ENCODE data around the gene OR12D1.

Gene OR12D1

GRCh38 chr6:29451471-29452193 lies 36.9 kb downstream of the OR12D1 start:
- TF ChIP-seq FOXP2 (optimal IDR thresholded peaks at IDR 0.05; ENCODE audit: control extremely low read depth, extremely low read length, insufficient read depth) = no peak
- no peak for TF ChIP-seq POLR2AphosphoS5 (IDR thresholded peaks at IDR 0.05; ENCODE audit: borderline replicate concordance, low read depth, low read length)
- TF ChIP-seq EZH2 (IDR thresholded peaks at IDR 0.05) = no peak
- no peaks in the 10 kb centered on the region for H3K36me3 ChIP-seq (ENCODE audit: insufficient read depth, low read length)
- H3K9ac ChIP-seq (ENCODE audit: insufficient read length) = no peak overlapping the region
- H3K4me3 ChIP-seq = no peak overlapping the region
- no peak overlapping the region for H3K27ac ChIP-seq
- no peak for DNase-seq (ENCODE audit: low read depth, low spot score)
- H3K9me3 ChIP-seq (ENCODE audit: low read depth, low read length) = no peaks in the 10 kb centered on the region

- TF ChIP-seq POLR2AphosphoS5 (IDR thresholded peaks at IDR 0.05; ENCODE audit: borderline replicate concordance, low read depth, low read length) (no peak), FOXP2 (optimal IDR thresholded peaks at IDR 0.05; ENCODE audit: control extremely low read depth, extremely low read length, insufficient read depth) (no peak), EZH2 (IDR thresholded peaks at IDR 0.05) (no peak)
- no peak within 1 kb of the TSS for H3K4me3 ChIP-seq
- no peak for DNase-seq (ENCODE audit: low read depth, low spot score)
- H3K9ac ChIP-seq (ENCODE audit: insufficient read length) = no peak within 1 kb of the TSS
- no peak within 1 kb of the TSS for H3K27ac ChIP-seq
- H3K9me3 ChIP-seq (ENCODE audit: low read depth, low read length) = no peaks in the 10 kb centered on the region
- H3K36me3 ChIP-seq (ENCODE audit: insufficient read depth, low read length) = no peaks in the 10 kb centered on the region
Observed at GRCh38 chr6:29456971-29457370, 42.2 kb downstream of the OR12D1 start, which contains the start of the genes OR11A1 and OR2H1. Gene OR11A1, minus strand, starts transcription at chr6:29457071. Its CDS starts 29,430 bp downstream, at chr6:29427641. Gene OR2H1, plus strand, starts transcription at chr6:29457155. Its CDS starts 4,615 bp downstream, at chr6:29461770.

GRCh38 chr6:29461021-29461814 lies 46.5 kb downstream of the OR12D1 start:
- Histone ChIP-seq H3K9ac (ENCODE audit: insufficient read length) (no peak overlapping the region), H3K4me3 (no peak overlapping the region), H3K27ac (no peak overlapping the region), H3K9me3 (ENCODE audit: low read depth, low read length) (no peaks in the 10 kb centered on the region), H3K36me3 (ENCODE audit: insufficient read depth, low read length) (no peaks in the 10 kb centered on the region)
- no peak for DNase-seq (ENCODE audit: low read depth, low spot score)
- TF ChIP-seq FOXP2 (optimal IDR thresholded peaks at IDR 0.05; ENCODE audit: control extremely low read depth, extremely low read length, insufficient read depth) (no peak), EZH2 (IDR thresholded peaks at IDR 0.05) (no peak), POLR2AphosphoS5 (IDR thresholded peaks at IDR 0.05; ENCODE audit: borderline replicate concordance, low read depth, low read length) (no peak)

GRCh38 chr6:29462022-29462421 lies 47.3 kb downstream of the OR12D1 start:
- no peak for DNase-seq (ENCODE audit: low read depth, low spot score)
- Histone ChIP-seq H3K9me3 (ENCODE audit: low read depth, low read length) (no peaks in the 10 kb centered on the region), H3K36me3 (ENCODE audit: insufficient read depth, low read length) (no peaks in the 10 kb centered on the region), H3K9ac (ENCODE audit: insufficient read length) (no peak overlapping the region), H3K4me3 (no peak overlapping the region), H3K27ac (no peak overlapping the region)
- TF ChIP-seq POLR2AphosphoS5 (IDR thresholded peaks at IDR 0.05; ENCODE audit: borderline replicate concordance, low read depth, low read length) (no peak), EZH2 (IDR thresholded peaks at IDR 0.05) (no peak), FOXP2 (optimal IDR thresholded peaks at IDR 0.05; ENCODE audit: control extremely low read depth, extremely low read length, insufficient read depth) (no peak)

GRCh38 chr6:29465279-29465678 lies 50.6 kb downstream of the OR12D1 start:
- H3K36me3 ChIP-seq (ENCODE audit: insufficient read depth, low read length) = no peaks in the 10 kb centered on the region
- H3K4me3 ChIP-seq = no peak overlapping the region
- no peaks in the 10 kb centered on the region for H3K9me3 ChIP-seq (ENCODE audit: low read depth, low read length)
- no peak overlapping the region for H3K27ac ChIP-seq
- H3K9ac ChIP-seq (ENCODE audit: insufficient read length) = no peak overlapping the region
- TF ChIP-seq EZH2 (IDR thresholded peaks at IDR 0.05) (no peak), POLR2AphosphoS5 (IDR thresholded peaks at IDR 0.05; ENCODE audit: borderline replicate concordance, low read depth, low read length) (no peak), FOXP2 (optimal IDR thresholded peaks at IDR 0.05; ENCODE audit: control extremely low read depth, extremely low read length, insufficient read depth) (no peak)
- DNase-seq (ENCODE audit: low read depth, low spot score) = no peak

GRCh38 chr6:29465801-29466200 lies 51.1 kb downstream of the OR12D1 start:
- no peaks in the 10 kb centered on the region for H3K36me3 ChIP-seq (ENCODE audit: insufficient read depth, low read length)
- DNase-seq (ENCODE audit: low read depth, low spot score) = no peak
- H3K27ac ChIP-seq = no peak overlapping the region

GRCh38 chr6:29466241-29466640 lies 51.5 kb downstream of the OR12D1 start:
- H3K9ac ChIP-seq (ENCODE audit: insufficient read length) = no peak overlapping the region
- TF ChIP-seq EZH2 (IDR thresholded peaks at IDR 0.05) (no peak), FOXP2 (optimal IDR thresholded peaks at IDR 0.05; ENCODE audit: control extremely low read depth, extremely low read length, insufficient read depth) (no peak), POLR2AphosphoS5 (IDR thresholded peaks at IDR 0.05; ENCODE audit: borderline replicate concordance, low read depth, low read length) (no peak)
- no peaks in the 10 kb centered on the region for H3K9me3 ChIP-seq (ENCODE audit: low read depth, low read length)
- no peaks in the 10 kb centered on the region for H3K36me3 ChIP-seq (ENCODE audit: insufficient read depth, low read length)
- no peak for DNase-seq (ENCODE audit: low read depth, low spot score)
- no peak overlapping the region for H3K4me3 ChIP-seq
- H3K27ac ChIP-seq = no peak overlapping the region

More at GRCh38 chr6:29465801-29466200, 51.1 kb downstream of the OR12D1 start:
- TF ChIP-seq POLR2AphosphoS5 (IDR thresholded peaks at IDR 0.05; ENCODE audit: borderline replicate concordance, low read depth, low read length) (no peak), EZH2 (IDR thresholded peaks at IDR 0.05) (no peak), FOXP2 (optimal IDR thresholded peaks at IDR 0.05; ENCODE audit: control extremely low read depth, extremely low read length, insufficient read depth) (no peak)
- Histone ChIP-seq H3K9ac (ENCODE audit: insufficient read length) (no peak overlapping the region), H3K9me3 (ENCODE audit: low read depth, low read length) (no peaks in the 10 kb centered on the region), H3K4me3 (no peak overlapping the region)

All from SK-N-MC (cell line).